GM12873 (cell line): ENCODE measurements around the gene MRGPRG.

ENCODE experiments used
- CTCF ChIP-seq: IDR thresholded peaks from 2 replicates; pipeline ENCODE4 v1.5.1; 2012; ENCODE audit warnings: low read depth, mild to moderate bottlenecking, moderate library complexity, low read length, control low read depth; ENCODE audit not compliant: insufficient read depth; ENCODE audit errors: missing control alignments

MRGPRG gene

GRCh38 chr11:3184732-3185347 lies 33.8 kb downstream of the MRGPRG start:
- TF ChIP-seq CTCF, result no peak

GRCh38 chr11:3183523-3183922 lies 35.1 kb downstream of the MRGPRG start:
- no peak for TF ChIP-seq CTCF

GRCh38 chr11:3182462-3182852 lies 36.2 kb downstream of the MRGPRG start:
- no peak for TF ChIP-seq CTCF

- no peak for TF ChIP-seq CTCF
These were observed 36.7 kb downstream of the MRGPRG start for GRCh38 chr11:3181725-3182461.

DNA sequence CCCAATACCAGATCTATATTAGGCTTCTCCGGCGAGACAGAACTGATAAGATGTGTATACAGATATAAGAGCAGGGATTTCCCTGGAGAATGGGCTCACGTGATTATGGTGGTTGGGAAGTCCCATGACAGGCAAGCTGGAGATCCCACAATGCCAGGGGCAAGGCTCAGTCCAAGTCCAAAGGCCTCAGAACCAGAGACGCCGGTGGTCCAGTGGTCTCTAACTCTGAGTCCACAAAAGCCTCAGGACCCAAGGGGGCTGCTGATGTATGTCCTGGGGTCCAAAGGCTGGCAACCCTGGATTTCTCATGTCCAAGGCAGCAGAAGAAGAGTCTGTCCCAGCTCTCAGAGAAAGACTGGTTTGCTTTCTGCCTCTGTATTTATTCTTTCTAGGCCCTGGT lies 37.7 kb downstream of the MRGPRG start:
- no peak for TF ChIP-seq CTCF

GRCh38 chr11:3178349-3178748 lies 40.3 kb downstream of the MRGPRG start:
- TF ChIP-seq CTCF, result no peak

DNA sequence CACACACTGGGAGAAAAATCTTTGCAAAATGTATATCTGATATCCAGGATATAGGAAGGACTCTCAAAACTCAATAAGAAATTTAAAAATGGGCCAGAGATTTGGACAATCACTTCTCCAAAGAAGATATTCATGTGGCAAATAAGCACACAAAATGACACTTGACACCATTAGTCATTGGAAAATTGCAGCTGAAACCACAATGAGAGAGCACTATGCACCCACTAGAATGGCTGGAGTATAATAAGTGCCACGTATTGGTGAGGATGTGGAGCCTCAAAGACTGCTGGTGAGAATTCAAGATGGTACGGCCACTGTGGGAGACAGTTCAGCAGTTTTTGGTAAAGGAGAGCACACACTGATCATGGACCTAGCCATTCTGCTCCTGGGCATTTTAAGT lies 40.7 kb downstream of the MRGPRG start:
- TF ChIP-seq CTCF, result no peak
